Measurements from ENCODE around the gene IARS1. TPM values are rescaled to one million over a fixed set of nuclear protein-coding genes. Genes with fewer than 3 reads are reported as not detected.

Gene IARS1
- total RNA-seq, 1 donor from 2014 or later, result 169 TPM

DNA sequence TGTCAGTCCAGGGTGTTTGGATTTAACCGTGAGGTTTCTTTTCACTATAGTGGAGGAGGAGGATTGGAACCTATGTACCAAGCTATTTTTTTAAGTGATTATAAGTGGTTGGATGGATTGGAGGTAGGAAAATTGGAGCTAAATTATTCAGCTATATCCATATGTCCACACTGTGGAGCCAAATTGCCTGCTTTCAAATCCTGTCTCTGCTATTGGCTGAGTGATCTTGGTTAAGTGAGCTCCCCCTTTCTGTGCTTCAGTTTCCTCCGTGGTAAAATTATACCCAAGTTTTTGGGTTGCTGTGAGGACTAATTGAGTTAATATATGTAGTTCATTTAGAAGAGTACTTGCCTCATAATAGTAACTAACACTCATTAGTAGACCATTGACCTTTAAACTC lies 34.7 kb upstream of the IARS1 start:
- H3K36me3 Mint-ChIP-seq (ENCODE audit: low read depth), result no peaks in the 10 kb centered on the region
- TF ChIP-seq, protein P1, sequence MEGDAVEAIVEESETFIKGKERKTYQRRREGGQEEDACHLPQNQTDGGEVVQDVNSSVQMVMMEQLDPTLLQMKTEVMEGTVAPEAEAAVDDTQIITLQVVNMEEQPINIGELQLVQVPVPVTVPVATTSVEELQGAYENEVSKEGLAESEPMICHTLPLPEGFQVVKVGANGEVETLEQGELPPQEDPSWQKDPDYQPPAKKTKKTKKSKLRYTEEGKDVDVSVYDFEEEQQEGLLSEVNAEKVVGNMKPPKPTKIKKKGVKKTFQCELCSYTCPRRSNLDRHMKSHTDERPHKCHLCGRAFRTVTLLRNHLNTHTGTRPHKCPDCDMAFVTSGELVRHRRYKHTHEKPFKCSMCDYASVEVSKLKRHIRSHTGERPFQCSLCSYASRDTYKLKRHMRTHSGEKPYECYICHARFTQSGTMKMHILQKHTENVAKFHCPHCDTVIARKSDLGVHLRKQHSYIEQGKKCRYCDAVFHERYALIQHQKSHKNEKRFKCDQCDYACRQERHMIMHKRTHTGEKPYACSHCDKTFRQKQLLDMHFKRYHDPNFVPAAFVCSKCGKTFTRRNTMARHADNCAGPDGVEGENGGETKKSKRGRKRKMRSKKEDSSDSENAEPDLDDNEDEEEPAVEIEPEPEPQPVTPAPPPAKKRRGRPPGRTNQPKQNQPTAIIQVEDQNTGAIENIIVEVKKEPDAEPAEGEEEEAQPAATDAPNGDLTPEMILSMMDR (conservative IDR thresholded peaks at IDR 0.05), result peak; percentile 38
- peaks cover 30% of the 10 kb centered on the region for H3K4me1 Mint-ChIP-seq
- H3K27ac Mint-ChIP-seq (ENCODE audit: unreplicated experiment), result no peak overlapping the region
- DNase-seq (ENCODE audit: low read depth, low spot score), result no peak
- peak overlapping the region; percentile 99 for H3K4me3 Mint-ChIP-seq
- no peaks in the 10 kb centered on the region for H3K9me3 Mint-ChIP-seq
- H3K27me3 Mint-ChIP-seq (ENCODE audit: low read depth), result no peaks in the 10 kb centered on the region

GRCh38 chr9:92327283-92327850 lies 33.9 kb upstream of the IARS1 start:
- TF ChIP-seq, protein P1 (conservative IDR thresholded peaks at IDR 0.05), result no peak
- Mint-ChIP-seq H3K4me3 (peak overlapping the region; percentile 99), H3K27me3 (ENCODE audit: low read depth) (no peaks in the 10 kb centered on the region), H3K4me1 (peaks cover 30% of the 10 kb centered on the region), H3K27ac (ENCODE audit: unreplicated experiment) (no peak overlapping the region), H3K36me3 (ENCODE audit: low read depth) (no peaks in the 10 kb centered on the region), H3K9me3 (no peaks in the 10 kb centered on the region)
- no peak for DNase-seq (ENCODE audit: low read depth, low spot score)

DNA sequence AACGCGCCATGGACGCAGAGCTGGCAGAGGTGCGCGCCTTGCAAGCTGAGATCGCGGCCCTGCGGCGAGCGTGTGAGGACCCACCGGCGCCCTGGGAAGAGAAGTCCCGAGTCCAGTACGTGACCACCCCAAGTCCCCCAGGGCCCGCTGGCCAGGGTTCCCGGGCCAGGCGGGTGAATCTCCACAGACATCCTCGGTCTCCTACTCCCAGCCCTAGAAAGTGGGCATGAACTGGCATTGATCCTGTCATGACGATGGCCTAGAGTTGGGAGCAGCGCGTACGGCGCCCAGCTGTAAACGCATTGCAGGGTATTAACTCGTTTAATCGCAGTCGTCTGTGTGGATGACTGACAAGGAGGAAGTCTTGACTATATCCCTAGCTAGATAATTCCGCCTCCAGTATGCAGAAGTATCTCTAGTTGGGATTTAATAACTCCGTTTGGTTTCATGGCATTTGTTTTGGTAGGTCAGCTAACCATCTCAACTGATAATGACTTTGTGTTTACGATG lies 32.5 kb upstream of the IARS1 start:
- no peaks in the 10 kb centered on the region for H3K36me3 Mint-ChIP-seq (ENCODE audit: low read depth)
- TF ChIP-seq, protein P1 (conservative IDR thresholded peaks at IDR 0.05), result no peak
- peak overlapping the region; percentile 99 for H3K27ac Mint-ChIP-seq (ENCODE audit: unreplicated experiment)
- no peaks in the 10 kb centered on the region for H3K9me3 Mint-ChIP-seq
- DNase-seq (ENCODE audit: low read depth, low spot score), result no peak
- peaks cover 30% of the 10 kb centered on the region for H3K4me1 Mint-ChIP-seq
- H3K4me3 Mint-ChIP-seq, result peak overlapping the region; percentile 99
- H3K27me3 Mint-ChIP-seq (ENCODE audit: low read depth), result no peaks in the 10 kb centered on the region

DNA sequence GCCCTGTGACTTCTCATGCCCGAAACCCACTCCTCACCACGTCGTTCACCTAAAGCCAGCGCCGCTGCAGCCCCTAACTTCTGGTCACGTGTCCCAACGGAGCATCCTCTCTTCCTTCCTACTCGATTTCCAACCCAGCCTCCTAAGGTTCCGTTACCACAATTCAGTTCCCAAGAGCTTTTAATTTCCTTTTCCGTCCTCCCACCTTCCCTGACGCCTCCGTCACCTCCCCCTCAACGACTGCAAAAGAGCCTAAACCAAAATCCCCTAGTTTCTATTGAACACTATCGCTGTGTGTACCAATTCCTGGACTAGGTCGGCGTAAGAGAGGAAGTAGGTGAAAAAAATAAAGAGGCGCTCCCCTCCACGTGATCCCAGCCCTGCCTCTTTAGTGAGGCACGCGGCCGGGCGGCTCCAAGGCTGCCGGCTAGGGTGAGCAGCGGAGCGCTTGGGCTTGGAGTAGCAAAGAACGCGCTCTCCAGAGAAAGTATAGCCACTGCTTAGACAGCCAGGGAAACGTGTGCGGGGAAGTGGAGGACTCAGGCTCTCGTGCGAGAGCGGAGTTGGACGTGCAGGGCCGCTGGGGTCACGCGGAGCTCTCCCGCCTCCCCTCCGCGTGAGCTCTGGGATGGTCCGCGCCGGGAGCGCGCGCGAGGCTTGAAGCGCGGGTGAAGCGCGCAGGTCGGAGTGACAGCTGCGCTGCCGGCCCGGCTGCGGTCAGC lies 31.9 kb upstream of the IARS1 start, which contains the start of the genes CENPP and NOL8:
CENPP (plus strand) TSS at position 685 of the 722 bp plus-strand sequence.
NOL8 (minus strand) TSS at position 82 of the 722 bp plus-strand sequence. CDS start 1,189 bp downstream, outside the sequence.
- H3K27me3 Mint-ChIP-seq (ENCODE audit: low read depth), result no peaks in the 10 kb centered on the region
- H3K9me3 Mint-ChIP-seq, result no peaks in the 10 kb centered on the region
- peak; percentile 67 for DNase-seq (ENCODE audit: low read depth, low spot score)
- no peaks in the 10 kb centered on the region for H3K36me3 Mint-ChIP-seq (ENCODE audit: low read depth)
- H3K27ac Mint-ChIP-seq (ENCODE audit: unreplicated experiment), result peak within 1 kb of the TSS; percentile 99
- H3K4me1 Mint-ChIP-seq, result peaks cover 30% of the 10 kb centered on the region
- peak within 1 kb of the TSS; percentile 99 for H3K4me3 Mint-ChIP-seq
- TF ChIP-seq, protein P1 (conservative IDR thresholded peaks at IDR 0.05), result no peak

DNA sequence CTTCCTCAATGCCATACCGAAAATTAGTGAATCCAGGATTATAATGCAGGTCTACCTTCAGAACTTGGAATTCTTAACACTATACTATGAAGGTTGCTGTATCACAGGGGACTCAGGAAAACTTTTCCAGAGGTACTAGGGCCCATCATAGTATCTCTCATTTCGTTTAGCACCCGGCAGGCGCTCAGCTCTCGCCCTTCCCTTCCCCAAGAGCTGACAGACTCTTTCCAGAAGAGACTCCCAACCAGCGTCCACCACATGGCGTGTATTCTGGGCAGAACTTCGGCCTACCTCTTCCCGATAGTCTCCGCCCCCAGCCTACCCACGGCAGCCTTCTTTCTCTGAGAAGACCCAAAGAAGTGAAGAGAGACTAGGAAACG lies 31.4 kb upstream of the IARS1 start:
- H3K27me3 Mint-ChIP-seq (ENCODE audit: low read depth), result no peaks in the 10 kb centered on the region
- TF ChIP-seq, protein P1 (conservative IDR thresholded peaks at IDR 0.05), result peak; percentile 15
- peak overlapping the region; percentile 99 for H3K4me3 Mint-ChIP-seq
- H3K4me1 Mint-ChIP-seq, result peaks cover 30% of the 10 kb centered on the region
- no peaks in the 10 kb centered on the region for H3K9me3 Mint-ChIP-seq
- H3K27ac Mint-ChIP-seq (ENCODE audit: unreplicated experiment), result peak overlapping the region; percentile 99
- no peak for DNase-seq (ENCODE audit: low read depth, low spot score)
- H3K36me3 Mint-ChIP-seq (ENCODE audit: low read depth), result no peaks in the 10 kb centered on the region

Measured in neural crest cell (in vitro differentiated cells).